CD14-positive monocyte (primary cell): ENCODE data around the gene TREM2. TPM values are rescaled to one million over a fixed set of nuclear protein-coding genes. Genes with fewer than 3 reads are reported as not detected.

ENCODE experiments used
- DNase-seq, 3 donors: peaks; one replicate each; pipeline ENCODE4 v3.0.0-alpha.2; 2011 to 2022
- H2AFZ ChIP-seq: 2 replicates; pipeline ENCODE4 v1.6.0; 2012; ENCODE audit warnings: mild to moderate bottlenecking, low read depth, low read length, inconsistent platforms; ENCODE audit not compliant: insufficient read depth, poor library complexity, severe bottlenecking
- H3K27ac ChIP-seq, 2 donors: 1 replicate in 1 of 2; 2 replicates in 1 of 2; pipeline ENCODE4 v1.5.1; 2012 to 2013; ENCODE audit warnings: low read length in 2 of 2, control low read depth in 1 of 2, inconsistent platforms in 1 of 2, low read depth in 1 of 2, mild to moderate bottlenecking in 1 of 2
- H3K27me3 ChIP-seq, 2 donors: one replicate each; pipeline versions ENCODE4 v1.6.0 to v1.6.1; 2011 to 2013; ENCODE audit warnings: low read length in 2 of 2; ENCODE audit not compliant: control insufficient read depth in 2 of 2, insufficient read depth in 2 of 2
- H3K36me3 ChIP-seq, 2 donors: replicated peaks in 1 of 2; 1 replicate in 1 of 2; 2 replicates in 1 of 2; pipeline versions ENCODE4 v1.5.1 to v1.6.1; 2012 to 2013; ENCODE audit warnings: low read length in 2 of 2, control low read depth in 1 of 2, inconsistent platforms in 1 of 2, mild to moderate bottlenecking in 1 of 2; ENCODE audit not compliant: insufficient read depth in 2 of 2, control insufficient read depth in 1 of 2
- H3K4me1 ChIP-seq, 2 donors: 1 replicate in 1 of 2; 2 replicates in 1 of 2; pipeline versions ENCODE4 v1.5.1 to v1.6.1; 2012 to 2013; ENCODE audit warnings: low read length in 2 of 2, control low read depth in 1 of 2, inconsistent platforms in 1 of 2, mild to moderate bottlenecking in 1 of 2, moderate library complexity in 1 of 2; ENCODE audit not compliant: insufficient read depth in 2 of 2, control insufficient read depth in 1 of 2
- H3K4me2 ChIP-seq: replicated peaks from 2 replicates; pipeline ENCODE3; 2012; ENCODE audit warnings: low read length, moderate library complexity, mild to moderate bottlenecking; ENCODE audit not compliant: poor library complexity, severe bottlenecking; ENCODE audit errors: extremely low read depth
- H3K4me3 ChIP-seq, 3 experiments: fragments of 200-600 bp in 1 of 3; sonication (generic) in 1 of 3; replicated peaks in 1 of 3; 1 replicate in 2 of 3; 2 replicates in 1 of 3; pipeline ENCODE4 v1.5.1; 2011 to 2013; ENCODE audit warnings: low read length in 3 of 3, mild to moderate bottlenecking in 3 of 3, control low read depth in 2 of 3, low read depth in 2 of 3, inconsistent platforms in 1 of 3, moderate library complexity in 1 of 3
- H3K79me2 ChIP-seq: 2 replicates; pipeline ENCODE4 v1.6.0; 2012; ENCODE audit warnings: mild to moderate bottlenecking, control low read depth, inconsistent platforms, low read length, moderate library complexity; ENCODE audit not compliant: insufficient read depth
- H3K9ac ChIP-seq: 2 replicates; pipeline ENCODE4 v1.6.0; 2017; ENCODE audit warnings: low read length, mild to moderate bottlenecking; ENCODE audit not compliant: insufficient read depth, poor library complexity, severe bottlenecking
- H3K9me3 ChIP-seq, 2 donors: replicated peaks in 1 of 2; 1 replicate in 1 of 2; 2 replicates in 1 of 2; pipeline versions ENCODE4 v1.5.1 to v1.6.1; 2012 to 2013; ENCODE audit warnings: low read length in 2 of 2, control low read depth in 1 of 2; ENCODE audit not compliant: control insufficient read depth in 1 of 2, insufficient read depth in 1 of 2
- H4K20me1 ChIP-seq: 2 replicates; pipeline ENCODE4 v1.6.0; 2012; ENCODE audit warnings: mild to moderate bottlenecking, low read length, control low read depth, moderate library complexity; ENCODE audit not compliant: insufficient read depth
- H3K27ac Mint-ChIP-seq, 7 donors: one replicate each; pipeline ENCODE4 v1.8.0; 2020; ENCODE audit warnings: mild to moderate bottlenecking in 7 of 7, mixed read lengths in 7 of 7, moderate library complexity in 6 of 7, inconsistent platforms in 2 of 7
- H3K27me3 Mint-ChIP-seq, 3 donors: one replicate each; pipeline ENCODE4 v1.8.0; 2021 to 2022; ENCODE audit warnings: low read depth in 3 of 3, mild to moderate bottlenecking in 3 of 3, mixed read lengths in 3 of 3, moderate library complexity in 3 of 3, inconsistent platforms in 1 of 3
- H3K36me3 Mint-ChIP-seq, 2 donors: one replicate each; pipeline ENCODE4 v1.8.0; 2020; ENCODE audit warnings: mixed read lengths in 2 of 2, inconsistent platforms in 1 of 2, mild to moderate bottlenecking in 1 of 2
- H3K4me1 Mint-ChIP-seq: one replicate; pipeline ENCODE4 v1.8.0; 2020; ENCODE audit warnings: mild to moderate bottlenecking, mixed read lengths
- H3K4me3 Mint-ChIP-seq, 2 donors: one replicate each; pipeline ENCODE4 v1.8.0; 2020; ENCODE audit warnings: mild to moderate bottlenecking in 2 of 2, mixed read lengths in 2 of 2, moderate library complexity in 1 of 2
- H3K9me3 Mint-ChIP-seq, 7 donors: one replicate each; pipeline ENCODE4 v1.8.0; 2020 to 2022; ENCODE audit warnings: mixed read lengths in 7 of 7, mild to moderate bottlenecking in 6 of 7, moderate library complexity in 6 of 7, inconsistent platforms in 2 of 7
- WGBS: methylation state at CpG from one replicate; pipeline ENCODE4 v1.1.5; 2013; ENCODE audit warnings: missing lambda C conversion rate; ENCODE audit not compliant: insufficient coverage; 5-methylcytosine and 5-hydroxymethylcytosine counted together
- intact Hi-C, 2 donors: fragments of 100-400 bp; cut with micrococcal nuclease; formaldehyde crosslinking; loops; one replicate each; pipeline versions ENCODE4 v1.15.0 to v1.15.1; 2023
- polyA plus RNA-seq, 3 donors: library from polyadenylated mRNA; depleted of rRNA in 1 of 3; unstranded in 2 of 3; stranded (reverse) in 1 of 3; fragments of 300-500 nt in 2 of 3; fragments of >200 nt in 1 of 3; fragmentation: Illumina TruSeq in 2 of 3; gene quantifications; 1 replicate in 2 of 3; 2 replicates in 1 of 3; pipeline ENCODE4 v1.2.3, GENCODE V29; 2012 to 2021
- TF ChIP-seq, protein P1 (sequence below): fragments of 200-600 bp; IDR thresholded peaks from one replicate; pipeline ENCODE4 v1.8.0; 2022; ENCODE audit warnings: antibody characterized with exemption, mild to moderate bottlenecking

The TREM2 gene
- polyA plus RNA-seq, 3 donors = 0.54 to 0.78 (median 0.56) TPM

- Mint-ChIP-seq H3K27me3 (peaks cover 3 to 14% (median 3%) of the 10 kb centered on the region in 3 donors), H3K27ac (peak within 1 kb of the TSS in 1 of 7 donors; percentile 63), H3K4me1 (peaks cover 20% of the 10 kb centered on the region), H3K4me3 (no peak within 1 kb of the TSS), H3K9me3 (peaks cover 0 to 9% (median 5%) of the 10 kb centered on the region in 7 donors), H3K36me3 (peaks cover 0 to 2% of the 10 kb centered on the region in 2 donors)
- H4K20me1 ChIP-seq = no peaks in the 10 kb centered on the region
- no peaks in the 10 kb centered on the region for H3K9me3 ChIP-seq
- DNase-seq = no peak
- H3K9ac ChIP-seq = no peak within 1 kb of the TSS
- 86% methylated on average over 1 of the region's 5 CpGs for WGBS
- no peaks in the 10 kb centered on the region for H3K27me3 ChIP-seq
- H3K4me2 ChIP-seq = no peak within 1 kb of the TSS
- no peaks in the 10 kb centered on the region for H3K36me3 ChIP-seq
- no peak within 1 kb of the TSS for H2AFZ ChIP-seq
- H3K79me2 ChIP-seq = no peaks in the 10 kb centered on the region
- intact Hi-C loops = no loop called here
- no peak within 1 kb of the TSS for H3K4me3 ChIP-seq
- TF ChIP-seq, protein P1, sequence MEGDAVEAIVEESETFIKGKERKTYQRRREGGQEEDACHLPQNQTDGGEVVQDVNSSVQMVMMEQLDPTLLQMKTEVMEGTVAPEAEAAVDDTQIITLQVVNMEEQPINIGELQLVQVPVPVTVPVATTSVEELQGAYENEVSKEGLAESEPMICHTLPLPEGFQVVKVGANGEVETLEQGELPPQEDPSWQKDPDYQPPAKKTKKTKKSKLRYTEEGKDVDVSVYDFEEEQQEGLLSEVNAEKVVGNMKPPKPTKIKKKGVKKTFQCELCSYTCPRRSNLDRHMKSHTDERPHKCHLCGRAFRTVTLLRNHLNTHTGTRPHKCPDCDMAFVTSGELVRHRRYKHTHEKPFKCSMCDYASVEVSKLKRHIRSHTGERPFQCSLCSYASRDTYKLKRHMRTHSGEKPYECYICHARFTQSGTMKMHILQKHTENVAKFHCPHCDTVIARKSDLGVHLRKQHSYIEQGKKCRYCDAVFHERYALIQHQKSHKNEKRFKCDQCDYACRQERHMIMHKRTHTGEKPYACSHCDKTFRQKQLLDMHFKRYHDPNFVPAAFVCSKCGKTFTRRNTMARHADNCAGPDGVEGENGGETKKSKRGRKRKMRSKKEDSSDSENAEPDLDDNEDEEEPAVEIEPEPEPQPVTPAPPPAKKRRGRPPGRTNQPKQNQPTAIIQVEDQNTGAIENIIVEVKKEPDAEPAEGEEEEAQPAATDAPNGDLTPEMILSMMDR = no peak
- peaks cover 14 to 17% of the 10 kb centered on the region in 2 donors for H3K4me1 ChIP-seq
- no peak within 1 kb of the TSS for H3K27ac ChIP-seq
Observed at GRCh38 chr6:41153992-41154625, 8.8 kb downstream of the TREM2 start, which contains the start of gene TREML1. Gene TREML1, minus strand, starts transcription at chr6:41154347. Its CDS starts 59 bp downstream, at chr6:41154288.

DNA sequence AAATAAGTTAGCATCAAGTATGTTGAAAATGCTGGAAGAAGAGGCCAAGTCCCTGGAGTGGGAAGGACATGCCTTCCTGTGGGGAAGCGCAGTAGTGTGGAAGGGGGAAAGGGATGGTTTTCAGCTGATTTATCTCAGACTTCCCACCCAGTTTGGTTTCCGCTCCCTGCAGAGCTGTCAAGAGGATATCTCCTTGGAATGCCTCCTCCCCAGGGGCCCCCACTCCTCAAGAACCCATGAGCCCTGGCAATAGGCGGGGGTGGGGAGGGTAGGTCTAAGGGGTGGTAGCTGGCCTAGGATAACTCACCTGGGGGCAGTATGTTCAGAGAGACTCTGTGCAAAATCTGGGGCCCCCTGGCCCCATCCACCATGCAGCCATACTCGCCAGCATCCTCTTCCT lies 9.5 kb downstream of the TREM2 start:
- no peaks in the 10 kb centered on the region for H4K20me1 ChIP-seq
- no peak overlapping the region for H2AFZ ChIP-seq
- no peaks in the 10 kb centered on the region for H3K36me3 ChIP-seq
- H3K4me1 ChIP-seq = peaks cover 14 to 17% of the 10 kb centered on the region in 2 donors
- Mint-ChIP-seq H3K4me3 (no peak overlapping the region), H3K4me1 (peaks cover 20% of the 10 kb centered on the region), H3K27me3 (peaks cover 3 to 11% (median 3%) of the 10 kb centered on the region in 3 donors), H3K36me3 (peaks cover 0 to 2% of the 10 kb centered on the region in 2 donors), H3K27ac (peak overlapping the region in 1 of 7 donors; percentile 63), H3K9me3 (peaks cover 0 to 9% (median 5%) of the 10 kb centered on the region in 7 donors)
- no peak for DNase-seq
- H3K79me2 ChIP-seq = no peaks in the 10 kb centered on the region
- intact Hi-C loops = no loop called here
- no peak overlapping the region for H3K4me2 ChIP-seq
- no peaks in the 10 kb centered on the region for H3K27me3 ChIP-seq
- H3K9me3 ChIP-seq = no peaks in the 10 kb centered on the region
- no peak overlapping the region for H3K4me3 ChIP-seq
- TF ChIP-seq, protein P1 = no peak
- no peak overlapping the region for H3K27ac ChIP-seq
- H3K9ac ChIP-seq = no peak overlapping the region
- 83% methylated on average over 1 of the region's 4 CpGs for WGBS
